Astrocyte of the cerebellum (primary cell): ENCODE data around the gene SORCS3.

ENCODE experiments used
- DNase-seq: peaks from one replicate; pipeline ENCODE4 v3.0.0-alpha.2; 2011; ENCODE audit warnings: low read depth
- H3K4me3 ChIP-seq: 2 replicates; pipeline ENCODE4 v1.5.1; 2011; ENCODE audit warnings: mild to moderate bottlenecking, low read depth, low read length, moderate library complexity
- CTCF ChIP-seq: IDR thresholded peaks from 2 replicates; pipeline ENCODE4 v1.5.1; 2012; ENCODE audit warnings: low read length, low read depth, moderate library complexity, mild to moderate bottlenecking; ENCODE audit errors: missing control alignments
- in situ Hi-C: cut with HindIII; loops from 2 replicates; pipeline ENCODE4 v1.10.0; 2017; ENCODE audit warnings: low sequenced_read_pairs

SORCS3 gene

GRCh38 chr10:104657036-104657435 lies 15.9 kb downstream of the SORCS3 start:
- DNase-seq = no peak
- no peak overlapping the region for H3K4me3 ChIP-seq
- in situ Hi-C loops = no loop called here
- no peak for TF ChIP-seq CTCF

GRCh38 chr10:104657457-104657856 lies 16.4 kb downstream of the SORCS3 start:
- TF ChIP-seq CTCF = no peak
- H3K4me3 ChIP-seq = no peak overlapping the region
- DNase-seq = peak; percentile 26
- in situ Hi-C loops = no loop called here

- in situ Hi-C loops = no loop called here
- H3K4me3 ChIP-seq = no peak overlapping the region
- TF ChIP-seq CTCF = no peak
- no peak for DNase-seq
These were observed 17.0 kb downstream of the SORCS3 start for GRCh38 chr10:104658067-104658466.

- no peak for DNase-seq
- H3K4me3 ChIP-seq = no peak overlapping the region
- no peak for TF ChIP-seq CTCF
- in situ Hi-C loops = no loop called here
These were observed 18.7 kb downstream of the SORCS3 start for GRCh38 chr10:104659809-104660208.

GRCh38 chr10:104663076-104663475 lies 22.0 kb downstream of the SORCS3 start:
- in situ Hi-C loops = no loop called here
- DNase-seq = no peak
- no peak for TF ChIP-seq CTCF
- H3K4me3 ChIP-seq = no peak overlapping the region

- no peak for TF ChIP-seq CTCF
- H3K4me3 ChIP-seq = no peak overlapping the region
- no peak for DNase-seq
- in situ Hi-C loops = no loop called here
These were observed 22.5 kb downstream of the SORCS3 start for GRCh38 chr10:104663563-104663962.

- peak; percentile 2 for DNase-seq
- TF ChIP-seq CTCF = no peak
- in situ Hi-C loops = no loop called here
These were observed 23.1 kb downstream of the SORCS3 start for GRCh38 chr10:104664205-104664604.

More at GRCh38 chr10:104664205-104664604, 23.1 kb downstream of the SORCS3 start:
- no peak overlapping the region for H3K4me3 ChIP-seq
